Osteoblast (primary cell): ENCODE measurements around the gene QTRT2. TPM values are rescaled to one million over a fixed set of nuclear protein-coding genes. Genes with fewer than 3 reads are reported as not detected.

Experiments
- DNase-seq: peaks from one replicate; pipeline ENCODE4 v3.0.0; 2011; ENCODE audit warnings: low spot score, mixed read lengths; ENCODE audit not compliant: insufficient read length; ENCODE audit errors: missing footprints
- H2AFZ ChIP-seq: 2 replicates; pipeline ENCODE4 v1.6.0; 2011; ENCODE audit warnings: mild to moderate bottlenecking, low read length
- H3K27ac ChIP-seq: 2 replicates; pipeline ENCODE4 v1.5.1; 2011; ENCODE audit warnings: mild to moderate bottlenecking, low read depth, low read length, moderate library complexity
- H3K27me3 ChIP-seq: 2 replicates; pipeline ENCODE4 v1.6.0; 2012; ENCODE audit warnings: mild to moderate bottlenecking, control low read depth, inconsistent platforms, low read length, moderate library complexity; ENCODE audit not compliant: insufficient read depth
- H3K36me3 ChIP-seq: 2 replicates; pipeline ENCODE4 v1.5.1; 2011; ENCODE audit warnings: mild to moderate bottlenecking, low read length, control low read depth, moderate library complexity; ENCODE audit not compliant: insufficient read depth
- H3K4me1 ChIP-seq: 2 replicates; pipeline ENCODE4 v1.5.1; 2011; ENCODE audit warnings: mild to moderate bottlenecking, low read length, control low read depth, moderate library complexity; ENCODE audit not compliant: insufficient read depth
- H3K4me2 ChIP-seq: 2 replicates; pipeline ENCODE4 v1.6.0; 2011; ENCODE audit warnings: mild to moderate bottlenecking, low read length; ENCODE audit not compliant: insufficient read depth
- H3K4me3 ChIP-seq: fragments of 200-600 bp; sonication (generic); 3 replicates; pipeline ENCODE4 v1.5.1; 2012; ENCODE audit warnings: mild to moderate bottlenecking, low read length, inconsistent platforms; ENCODE audit not compliant: insufficient read depth
- H3K79me2 ChIP-seq: 2 replicates; pipeline ENCODE4 v1.6.0; 2012; ENCODE audit warnings: mild to moderate bottlenecking, low read length, control low read depth, inconsistent platforms; ENCODE audit not compliant: insufficient read depth
- H3K9me3 ChIP-seq: 2 replicates; pipeline ENCODE4 v1.5.1; 2011; ENCODE audit warnings: low read depth, low read length, control low read depth
- H4K20me1 ChIP-seq: 2 replicates; pipeline ENCODE4 v1.6.0; 2012; ENCODE audit warnings: mild to moderate bottlenecking, low read length, control low read depth; ENCODE audit not compliant: insufficient read depth
- total RNA-seq: library from RNA; depleted of rRNA; stranded (reverse); fragments of >200 nt; gene quantifications from 2 replicates; pipeline ENCODE4 v1.2.3, GENCODE V29; 2012
- TF ChIP-seq, protein P1 (sequence below): IDR thresholded peaks from 2 replicates; pipeline ENCODE4 v1.5.1; 2011; ENCODE audit warnings: mild to moderate bottlenecking, low read depth, low read length, moderate library complexity; ENCODE audit errors: extremely low read depth

The QTRT2 gene
- total RNA-seq, result 12.4 and 14.5 TPM in 2 replicates

DNA sequence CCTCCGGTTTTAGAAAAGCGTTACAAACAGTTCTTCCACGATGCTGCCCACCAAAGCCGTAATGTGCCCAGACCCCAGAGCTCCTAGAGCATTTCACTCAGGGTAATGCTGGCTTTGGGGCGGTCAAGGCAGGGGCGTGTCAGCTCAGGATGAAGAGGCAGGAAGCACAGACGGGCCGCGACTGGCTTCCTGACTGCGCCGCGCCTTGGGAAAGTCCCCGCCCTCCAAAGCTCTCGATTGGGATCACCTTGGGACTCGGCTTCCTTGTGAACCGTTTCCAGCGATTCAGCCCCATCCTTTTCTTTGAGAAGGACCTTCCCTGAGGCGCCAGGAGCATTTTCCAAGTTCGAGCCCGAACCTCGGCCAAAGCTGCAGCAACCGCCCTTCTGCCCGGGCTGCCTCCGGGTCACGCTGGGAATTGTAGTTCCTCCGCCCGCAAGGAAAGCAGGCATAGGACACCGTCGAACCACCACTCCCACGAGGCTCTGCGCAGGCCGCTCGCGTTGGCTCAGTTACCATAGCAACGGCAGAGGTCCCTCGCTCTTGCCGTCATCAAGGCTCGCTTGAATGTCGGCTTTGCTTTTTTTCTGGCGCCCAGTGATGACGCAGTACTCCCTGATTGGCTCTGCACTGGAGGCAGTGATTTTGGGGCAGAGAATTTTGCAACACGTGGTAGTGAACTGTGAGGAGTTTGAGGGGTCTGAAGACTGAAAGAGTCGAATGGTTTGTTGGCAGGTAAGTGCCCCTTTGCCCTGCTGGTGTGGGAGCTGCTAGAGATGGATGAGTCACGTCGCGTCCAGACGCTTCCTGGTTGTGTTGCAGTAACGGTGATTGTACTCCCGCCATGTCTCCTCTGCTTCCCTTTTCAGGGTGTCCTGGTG lies at the start of gene QTRT2, which contains the start of gene CCDC191:
QTRT2 (plus strand) TSS at position 608 of the 881 bp plus-strand sequence. CDS start 8,521 bp downstream, outside the sequence.
CCDC191 (minus strand) TSS at position 397 of the 881 bp plus-strand sequence; CDS start at position 337, 60 bp downstream.
- peaks cover 16% of the 10 kb centered on the region for H3K4me1 ChIP-seq
- H4K20me1 ChIP-seq, result no peaks in the 10 kb centered on the region

DNA sequence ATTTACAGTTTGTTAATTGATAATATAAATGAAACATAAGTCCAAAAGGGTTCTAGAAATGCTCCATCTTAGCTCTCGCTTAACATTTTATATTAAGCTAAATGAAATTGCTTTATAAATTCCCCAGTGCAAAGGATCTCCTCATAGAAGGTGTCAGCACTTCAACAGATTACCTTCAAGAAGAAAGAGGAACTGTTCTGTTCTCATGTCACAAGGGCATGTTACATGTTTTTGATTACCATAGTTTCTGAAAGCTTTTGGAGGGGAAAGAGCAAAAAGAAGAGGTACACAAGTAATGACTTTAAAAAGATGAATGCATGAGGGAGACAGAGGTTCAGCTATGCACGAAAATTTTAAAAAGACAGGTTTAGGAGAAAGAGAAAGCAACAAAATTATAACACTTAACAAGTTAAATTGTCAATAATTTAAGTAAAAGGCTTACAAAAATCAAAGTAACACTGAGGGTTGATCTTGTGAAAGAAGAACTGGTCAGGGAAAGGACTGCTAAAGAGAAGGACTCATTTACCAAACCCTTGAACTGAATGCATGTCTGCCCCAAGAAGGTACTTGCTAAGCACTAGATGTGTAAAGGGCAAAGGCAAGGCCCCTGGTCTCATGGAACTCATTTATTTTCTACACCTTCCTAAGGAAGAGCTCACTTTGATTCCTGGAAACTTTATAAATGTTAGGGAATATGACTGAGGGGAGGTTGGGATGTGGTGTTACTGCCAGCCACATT lies 45.3 kb upstream of the QTRT2 start:
- Histone ChIP-seq H3K9me3 (no peaks in the 10 kb centered on the region), H3K27ac (no peak overlapping the region), H4K20me1 (no peaks in the 10 kb centered on the region), H3K4me1 (no peaks in the 10 kb centered on the region), H3K79me2 (no peaks in the 10 kb centered on the region), H3K4me3 (no peak overlapping the region), H3K36me3 (no peaks in the 10 kb centered on the region), H3K27me3 (no peaks in the 10 kb centered on the region), H3K4me2 (no peak overlapping the region), H2AFZ (no peak overlapping the region)
- TF ChIP-seq, protein P1, sequence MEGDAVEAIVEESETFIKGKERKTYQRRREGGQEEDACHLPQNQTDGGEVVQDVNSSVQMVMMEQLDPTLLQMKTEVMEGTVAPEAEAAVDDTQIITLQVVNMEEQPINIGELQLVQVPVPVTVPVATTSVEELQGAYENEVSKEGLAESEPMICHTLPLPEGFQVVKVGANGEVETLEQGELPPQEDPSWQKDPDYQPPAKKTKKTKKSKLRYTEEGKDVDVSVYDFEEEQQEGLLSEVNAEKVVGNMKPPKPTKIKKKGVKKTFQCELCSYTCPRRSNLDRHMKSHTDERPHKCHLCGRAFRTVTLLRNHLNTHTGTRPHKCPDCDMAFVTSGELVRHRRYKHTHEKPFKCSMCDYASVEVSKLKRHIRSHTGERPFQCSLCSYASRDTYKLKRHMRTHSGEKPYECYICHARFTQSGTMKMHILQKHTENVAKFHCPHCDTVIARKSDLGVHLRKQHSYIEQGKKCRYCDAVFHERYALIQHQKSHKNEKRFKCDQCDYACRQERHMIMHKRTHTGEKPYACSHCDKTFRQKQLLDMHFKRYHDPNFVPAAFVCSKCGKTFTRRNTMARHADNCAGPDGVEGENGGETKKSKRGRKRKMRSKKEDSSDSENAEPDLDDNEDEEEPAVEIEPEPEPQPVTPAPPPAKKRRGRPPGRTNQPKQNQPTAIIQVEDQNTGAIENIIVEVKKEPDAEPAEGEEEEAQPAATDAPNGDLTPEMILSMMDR, result no peak
- DNase-seq, result no peak

More for the DNA sequence above, at the start of gene QTRT2, which contains the start of gene CCDC191:
- Histone ChIP-seq H3K27ac (peak within 1 kb of the TSS; percentile 91), H3K79me2 (peaks cover 47% of the 10 kb centered on the region), H3K27me3 (no peaks in the 10 kb centered on the region), H3K4me2 (peak within 1 kb of the TSS; percentile 96), H2AFZ (peak within 1 kb of the TSS; percentile 100), H3K9me3 (no peaks in the 10 kb centered on the region), H3K36me3 (no peaks in the 10 kb centered on the region), H3K4me3 (peak within 1 kb of the TSS; percentile 95)
- DNase-seq, result peak; percentile 94
- TF ChIP-seq, protein P1, result no peak

- no peaks in the 10 kb centered on the region for H3K9me3 ChIP-seq
- H2AFZ ChIP-seq, result no peak overlapping the region
- H3K4me1 ChIP-seq, result no peaks in the 10 kb centered on the region
- no peak overlapping the region for H3K4me2 ChIP-seq
- H4K20me1 ChIP-seq, result no peaks in the 10 kb centered on the region
- TF ChIP-seq, protein P1, result no peak
- no peaks in the 10 kb centered on the region for H3K27me3 ChIP-seq
- H3K4me3 ChIP-seq, result no peak overlapping the region
- H3K27ac ChIP-seq, result no peak overlapping the region
- H3K36me3 ChIP-seq, result no peaks in the 10 kb centered on the region
- no peaks in the 10 kb centered on the region for H3K79me2 ChIP-seq
- no peak for DNase-seq
These were observed 42.3 kb upstream of the QTRT2 start for GRCh38 chr3:114014211-114014610.
